Natural killer cell (primary cell): ENCODE results near the gene ZNF202. TPM values are rescaled to one million over a fixed set of nuclear protein-coding genes. Genes with fewer than 3 reads are reported as not detected.
"Not testable (repeated sequence)": the region's sequence is repeated elsewhere in the genome, so short reads cannot be mapped to it uniquely, and the experiment has no call there.

Experiments used
- ATAC-seq, 3 donors: fragments of 150-1000 bp in 2 of 3; fragments of 200-7000 bp in 1 of 3; cut with Tn5 transposase; 1 replicate in 1 of 3; 2 replicates in 2 of 3; pipeline ENCODE4 v1.10.0; 2021; ENCODE audit warnings: mild to moderate bottlenecking in 2 of 3, moderate library complexity in 2 of 3
- DNase-seq, 2 donors: peaks; one replicate each; pipeline versions ENCODE4 v3.0.0 to v3.0.0-alpha.2; 2013 to 2021; ENCODE audit warnings: mixed read lengths in 1 of 2
- H3K27ac ChIP-seq: one replicate; pipeline ENCODE4 v1.5.1; 2013; ENCODE audit warnings: mild to moderate bottlenecking, low read length
- H3K27me3 ChIP-seq: one replicate; pipeline ENCODE4 v1.6.1; 2013; ENCODE audit warnings: low read length; ENCODE audit not compliant: control insufficient read depth, insufficient read depth
- H3K36me3 ChIP-seq: one replicate; pipeline ENCODE4 v1.6.1; 2013; ENCODE audit warnings: low read length; ENCODE audit not compliant: control insufficient read depth, insufficient read depth
- H3K4me1 ChIP-seq: one replicate; pipeline ENCODE4 v1.6.1; 2013; ENCODE audit warnings: low read length; ENCODE audit not compliant: control insufficient read depth, insufficient read depth
- H3K4me3 ChIP-seq: one replicate; pipeline ENCODE4 v1.5.1; 2013; ENCODE audit warnings: low read length
- H3K9me3 ChIP-seq: one replicate; pipeline ENCODE4 v1.6.1; 2013; ENCODE audit warnings: low read length; ENCODE audit not compliant: control insufficient read depth, insufficient read depth
- H3K27ac Mint-ChIP-seq, 2 donors: one replicate each; pipeline ENCODE4 v1.8.0; 2022; ENCODE audit warnings: mild to moderate bottlenecking in 2 of 2, mixed read lengths in 2 of 2, moderate library complexity in 1 of 2
- H3K27me3 Mint-ChIP-seq, 2 donors: one replicate each; pipeline ENCODE4 v1.8.0; 2022; ENCODE audit warnings: low read depth in 2 of 2, mixed read lengths in 2 of 2
- H3K36me3 Mint-ChIP-seq: one replicate; pipeline ENCODE4 v1.8.0; 2022; ENCODE audit warnings: mixed read lengths
- H3K4me1 Mint-ChIP-seq, 2 donors: one replicate each; pipeline ENCODE4 v1.8.0; 2022; ENCODE audit warnings: mixed read lengths in 2 of 2
- H3K4me3 Mint-ChIP-seq: one replicate; pipeline ENCODE4 v1.8.0; 2022; ENCODE audit warnings: mild to moderate bottlenecking, moderate library complexity, mixed read lengths
- H3K9me3 Mint-ChIP-seq, 2 donors: one replicate each; pipeline ENCODE4 v1.8.0; 2022; ENCODE audit warnings: mixed read lengths in 2 of 2
- CTCF ChIP-seq: fragments of 200-600 bp; IDR thresholded peaks from one replicate; pipeline ENCODE4 v1.8.0; 2022; ENCODE audit warnings: antibody characterized with exemption
- WGBS: methylation state at CpG from one replicate; pipeline ENCODE4 v1.1.7; 2013; ENCODE audit warnings: missing lambda C conversion rate; ENCODE audit not compliant: insufficient coverage; 5-methylcytosine and 5-hydroxymethylcytosine counted together
- intact Hi-C: fragments of 100-400 bp; cut with micrococcal nuclease; formaldehyde crosslinking; loops from one replicate; pipeline ENCODE4 v1.14.2; 2022
- total RNA-seq, 4 donors: library from RNA; stranded (reverse); fragments of 120-200 nt in 1 of 4; gene quantifications; one replicate each; pipeline versions ENCODE4 v1.2.3 to v1.2.4, GENCODE V29; 2013 to 2022

The ZNF202 gene
- total RNA-seq, 3 donors from 2014 or later (not counting 1 experiment from before 2014, with no cell fraction given) = 6.8 to 12.6 (median 10.7) TPM

- H3K27ac Mint-ChIP-seq = no peak overlapping the region
- no peaks in the 10 kb centered on the region for H3K4me1 Mint-ChIP-seq
- intact Hi-C loops = no loop called here
- no peaks in the 10 kb centered on the region for H3K9me3 ChIP-seq
- no peak for ATAC-seq
- H3K27me3 ChIP-seq = peaks cover 3% of the 10 kb centered on the region
- H3K4me3 Mint-ChIP-seq = no peak overlapping the region
- TF ChIP-seq CTCF = no peak
- H3K36me3 Mint-ChIP-seq = no peaks in the 10 kb centered on the region
- H3K27ac ChIP-seq = no peak overlapping the region
- no peaks in the 10 kb centered on the region for H3K9me3 Mint-ChIP-seq
- DNase-seq = no peak
- no peak overlapping the region for H3K4me3 ChIP-seq
- peaks cover 30 to 57% of the 10 kb centered on the region in 2 donors for H3K27me3 Mint-ChIP-seq
- no peaks in the 10 kb centered on the region for H3K36me3 ChIP-seq
- no peaks in the 10 kb centered on the region for H3K4me1 ChIP-seq
Measured at GRCh38 chr11:123755344-123755743, 13.9 kb upstream of the ZNF202 start.

- H3K4me3 ChIP-seq = no peak within 1 kb of the TSS
- WGBS = 88% methylated on average over 3 of the region's 3 CpGs
- Mint-ChIP-seq H3K27ac (no peak within 1 kb of the TSS), H3K36me3 (no peaks in the 10 kb centered on the region), H3K4me1 (no peaks in the 10 kb centered on the region), H3K9me3 (no peaks in the 10 kb centered on the region), H3K4me3 (no peak within 1 kb of the TSS), H3K27me3 (peaks cover 32 to 66% of the 10 kb centered on the region in 2 donors)
- no peaks in the 10 kb centered on the region for H3K36me3 ChIP-seq
- DNase-seq = no peak
- H3K4me1 ChIP-seq = no peaks in the 10 kb centered on the region
- H3K27ac ChIP-seq = no peak within 1 kb of the TSS
- ATAC-seq = no peak
- H3K27me3 ChIP-seq = peaks cover 10% of the 10 kb centered on the region
- H3K9me3 ChIP-seq = no peaks in the 10 kb centered on the region
- intact Hi-C loops = no loop called here
- TF ChIP-seq CTCF = no peak
Measured at GRCh38 chr11:123754101-123754568, 12.7 kb upstream of the ZNF202 start, which contains the start of gene OR6X1. Gene OR6X1, minus strand, starts transcription at chr11:123754518. Its CDS starts 0 bp downstream, at chr11:123754518.

- H3K27me3 ChIP-seq = peaks cover 10% of the 10 kb centered on the region
- H3K4me1 ChIP-seq = no peaks in the 10 kb centered on the region
- no peak overlapping the region for H3K4me3 Mint-ChIP-seq
- H3K9me3 Mint-ChIP-seq = no peaks in the 10 kb centered on the region
- no peaks in the 10 kb centered on the region for H3K9me3 ChIP-seq
- peaks cover 35 to 68% of the 10 kb centered on the region in 2 donors for H3K27me3 Mint-ChIP-seq
- ATAC-seq (no peak), DNase-seq (no peak)
- no peak overlapping the region for H3K27ac ChIP-seq
- no peaks in the 10 kb centered on the region for H3K36me3 Mint-ChIP-seq
- intact Hi-C loops = no loop called here
- TF ChIP-seq CTCF = no peak
- no peaks in the 10 kb centered on the region for H3K4me1 Mint-ChIP-seq
- no peak overlapping the region for H3K4me3 ChIP-seq
- H3K36me3 ChIP-seq = no peaks in the 10 kb centered on the region
- H3K27ac Mint-ChIP-seq = no peak overlapping the region
Measured at GRCh38 chr11:123753110-123753509, 11.7 kb upstream of the ZNF202 start.

GRCh38 chr11:123751781-123752180, 10.3 kb upstream of the ZNF202 start:
- H3K27ac ChIP-seq = no peak overlapping the region
- Mint-ChIP-seq H3K36me3 (no peaks in the 10 kb centered on the region), H3K4me1 (no peaks in the 10 kb centered on the region), H3K9me3 (no peaks in the 10 kb centered on the region), H3K4me3 (no peak overlapping the region), H3K27ac (no peak overlapping the region), H3K27me3 (peaks cover 38 to 60% of the 10 kb centered on the region in 2 donors)
- intact Hi-C loops = no loop called here
- ATAC-seq (no peak), DNase-seq (no peak)
- no peaks in the 10 kb centered on the region for H3K4me1 ChIP-seq
- peaks cover 10% of the 10 kb centered on the region for H3K27me3 ChIP-seq
- H3K4me3 ChIP-seq = no peak overlapping the region
- H3K36me3 ChIP-seq = no peaks in the 10 kb centered on the region
- no peak for TF ChIP-seq CTCF
- H3K9me3 ChIP-seq = no peaks in the 10 kb centered on the region
- 100% methylated on average over 1 of the region's 1 CpG for WGBS

GRCh38 chr11:123748349-123748748, 6.9 kb upstream of the ZNF202 start:
- H3K4me3 ChIP-seq, H3K9me3 Mint-ChIP-seq, H3K27me3 ChIP-seq, H3K36me3 Mint-ChIP-seq, H3K27ac ChIP-seq, H3K36me3 ChIP-seq, DNase-seq, H3K4me1 Mint-ChIP-seq, ATAC-seq, intact Hi-C loops, H3K4me1 ChIP-seq, H3K27ac Mint-ChIP-seq, H3K4me3 Mint-ChIP-seq, H3K9me3 ChIP-seq: not testable (repeated sequence)
- peaks cover 54 to 66% of the 10 kb centered on the region in 2 donors for H3K27me3 Mint-ChIP-seq
- 100% methylated on average over 2 of the region's 2 CpGs for WGBS
